NCI-H2171 (cell line): Measurements from ENCODE around the gene CPED1.
"Not testable (repeated sequence)": the region's sequence is repeated elsewhere in the genome, so short reads cannot be mapped to it uniquely, and the experiment has no call there.

Source experiments
- DNase-seq: peaks from one replicate; lab custom pipeline; 2025; lab: John Stamatoyannopoulos, UW

Gene CPED1

DNA sequence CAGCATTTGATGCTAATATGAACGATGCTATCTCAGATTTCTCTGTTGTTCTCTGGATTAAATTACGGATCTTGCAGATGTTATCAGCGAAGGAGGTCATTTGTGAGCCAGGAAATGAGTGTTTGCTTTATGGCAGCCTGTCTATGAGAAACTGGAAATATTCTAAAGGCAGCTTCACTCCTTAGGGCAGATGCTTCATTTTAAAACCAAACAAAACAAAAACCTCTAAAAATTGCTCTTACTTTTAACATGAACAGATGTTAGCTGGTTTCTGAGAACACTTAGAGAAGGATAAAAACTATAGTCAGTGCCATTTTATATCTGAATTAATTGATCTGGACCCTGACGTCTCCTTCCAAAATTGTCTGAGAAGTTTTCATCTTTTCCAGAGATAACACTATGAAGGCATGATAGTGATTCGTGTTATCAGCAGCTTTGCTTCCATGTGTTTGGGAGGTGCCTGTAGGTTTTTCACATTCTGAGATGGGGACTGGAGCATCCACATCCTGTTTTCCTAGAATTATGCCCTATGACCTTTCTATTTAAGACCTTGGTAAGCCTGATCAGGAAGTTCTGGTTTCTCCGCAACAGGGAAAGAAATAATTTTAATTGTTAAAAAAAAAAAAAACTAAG is 53.1 kb downstream of the CPED1 start:
- no peak for DNase-seq

DNA sequence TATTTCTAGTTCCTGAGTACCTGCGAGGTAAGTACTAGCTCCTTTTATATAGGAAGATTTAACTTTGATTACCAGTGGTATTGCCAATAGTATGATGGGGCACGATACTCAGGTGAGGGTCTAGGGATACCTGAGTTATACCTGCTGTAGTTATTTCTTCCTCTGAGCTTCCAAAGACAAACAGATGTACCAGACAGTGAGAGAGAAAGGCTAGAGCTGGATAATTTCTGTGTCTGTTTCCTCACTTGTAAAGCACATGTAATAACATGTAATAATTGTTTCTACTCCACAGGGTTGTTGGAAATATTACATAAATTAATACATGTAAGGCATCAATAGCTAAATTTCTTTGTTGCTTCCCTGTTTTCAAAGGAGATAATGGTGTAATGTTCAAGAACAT is 53.7 kb downstream of the CPED1 start:
- DNase-seq: no peak

DNA sequence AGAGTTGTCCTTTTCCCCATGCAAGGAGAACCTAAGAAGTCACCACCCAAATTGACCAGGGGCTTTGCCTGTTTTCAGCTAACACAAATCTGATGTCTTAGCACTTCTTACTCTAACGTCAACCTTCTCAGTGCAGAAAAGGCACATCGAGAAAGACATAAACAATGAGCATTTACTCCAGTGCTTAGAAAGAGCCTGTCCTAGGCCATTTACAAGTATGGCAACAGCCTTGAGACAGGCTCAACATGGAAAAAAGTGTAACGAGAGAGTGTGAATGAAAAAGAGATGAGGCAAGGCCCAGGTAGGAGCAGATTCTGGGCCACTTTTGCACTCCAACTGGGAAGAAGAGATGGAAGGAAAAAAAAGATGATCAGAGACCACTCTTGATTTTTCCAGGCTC is 54.4 kb downstream of the CPED1 start:
- no peak for DNase-seq

DNA sequence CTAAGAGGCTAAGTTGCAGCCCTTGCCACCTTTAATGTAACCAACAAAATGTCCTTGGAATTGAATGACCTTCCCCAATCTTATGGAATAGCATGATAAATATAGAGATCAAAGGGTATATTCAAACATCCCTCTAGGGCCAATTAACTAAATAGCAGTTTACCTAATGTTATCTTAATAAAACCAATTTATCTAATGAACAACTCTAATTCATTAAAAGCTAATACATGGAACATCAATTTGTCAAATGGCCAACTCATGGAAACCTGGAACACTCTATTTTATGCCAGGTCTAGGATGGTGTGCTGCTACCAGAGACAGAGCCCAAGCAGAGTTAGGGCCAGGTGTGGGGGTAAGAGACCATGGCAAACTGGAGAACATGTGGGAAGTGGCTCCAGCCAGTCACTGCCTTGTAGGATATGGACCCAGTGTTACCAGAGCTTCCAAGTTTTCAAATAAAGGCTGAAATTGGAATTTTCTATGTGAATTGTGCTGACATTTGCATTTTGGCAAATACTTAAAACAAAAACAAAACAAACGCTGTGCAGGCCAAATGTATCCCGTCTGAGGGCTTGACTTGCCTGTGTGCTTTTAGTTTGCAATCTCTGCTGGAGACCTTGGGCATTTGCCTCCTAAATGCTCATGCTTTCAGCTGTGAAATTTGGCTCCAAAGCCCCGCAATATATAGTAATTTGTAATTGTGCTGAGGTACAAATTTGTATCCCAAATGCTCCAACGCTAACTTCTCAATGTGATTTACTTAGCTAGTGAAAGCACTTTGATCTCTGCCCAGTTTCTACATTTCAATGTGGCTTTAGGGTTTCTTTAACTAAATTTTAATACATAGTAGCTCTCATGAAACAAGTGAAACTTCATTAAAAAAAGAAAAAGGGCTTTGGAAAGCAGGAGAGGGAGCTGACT is 55.1 kb downstream of the CPED1 start:
- no peak for DNase-seq

DNA sequence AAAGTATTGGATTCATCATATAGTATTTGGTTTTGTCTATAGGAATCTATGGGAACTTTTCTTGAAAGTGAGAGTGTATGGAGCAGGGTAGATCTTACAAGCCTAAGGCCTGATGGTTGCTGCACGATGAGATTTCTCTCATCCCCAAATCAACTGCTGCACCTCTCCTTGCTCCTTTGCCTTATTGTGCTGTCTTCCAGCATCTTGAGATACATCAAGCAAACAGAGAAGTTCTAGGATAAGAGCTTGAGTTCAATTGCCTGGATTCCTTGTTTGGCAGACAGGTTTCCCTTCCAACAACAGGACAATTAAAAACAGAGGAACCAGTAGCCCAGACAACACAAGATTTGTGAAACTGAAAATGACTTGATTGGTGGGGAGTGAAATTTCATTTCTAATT is 56.6 kb downstream of the CPED1 start:
- DNase-seq: no peak

DNA sequence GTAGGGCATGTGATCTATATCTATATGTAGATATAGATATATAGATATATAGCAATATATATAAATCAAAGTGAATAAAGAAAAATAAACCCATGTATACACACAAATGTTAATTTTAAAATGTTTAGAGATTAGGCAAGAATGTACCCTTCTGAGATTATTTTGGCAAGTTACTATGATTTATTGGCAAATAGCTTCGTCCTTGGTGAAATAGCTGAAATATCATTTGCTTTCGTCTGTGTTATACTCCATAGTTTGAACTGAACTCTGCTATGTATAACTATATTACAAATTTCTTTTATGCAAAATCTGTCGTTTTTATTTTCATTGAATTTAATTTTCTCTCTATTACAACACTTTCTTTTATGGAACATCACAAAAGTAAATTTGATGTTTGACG is 57.5 kb downstream of the CPED1 start:
- no peak for DNase-seq

DNA sequence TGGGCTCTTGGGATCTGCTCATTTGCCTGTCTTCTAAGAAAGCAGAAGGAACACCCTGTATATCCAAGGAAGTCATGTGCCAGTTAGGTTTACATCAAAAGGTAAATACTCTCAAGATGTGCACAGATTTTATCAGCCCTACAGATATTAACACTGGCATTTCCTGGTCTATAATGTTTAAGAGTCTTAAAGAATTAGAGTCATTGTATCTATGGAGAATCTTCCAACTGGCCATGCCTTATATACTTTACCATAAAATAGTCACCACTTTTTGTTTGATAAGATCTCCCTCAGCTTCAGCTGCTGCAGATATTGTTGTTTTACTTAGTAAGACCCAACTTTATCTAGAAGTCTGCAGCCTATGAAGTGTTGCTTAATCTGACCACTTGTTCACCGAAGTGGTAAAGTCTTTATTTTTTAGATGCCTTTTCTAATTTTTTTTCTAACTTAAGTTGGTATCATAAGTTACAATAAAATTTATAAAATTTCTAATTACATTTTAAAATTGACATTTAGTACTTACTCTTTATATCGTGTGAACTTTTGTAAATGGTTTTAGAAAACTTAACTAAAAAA is 58.5 kb downstream of the CPED1 start:
- no peak for DNase-seq

DNA sequence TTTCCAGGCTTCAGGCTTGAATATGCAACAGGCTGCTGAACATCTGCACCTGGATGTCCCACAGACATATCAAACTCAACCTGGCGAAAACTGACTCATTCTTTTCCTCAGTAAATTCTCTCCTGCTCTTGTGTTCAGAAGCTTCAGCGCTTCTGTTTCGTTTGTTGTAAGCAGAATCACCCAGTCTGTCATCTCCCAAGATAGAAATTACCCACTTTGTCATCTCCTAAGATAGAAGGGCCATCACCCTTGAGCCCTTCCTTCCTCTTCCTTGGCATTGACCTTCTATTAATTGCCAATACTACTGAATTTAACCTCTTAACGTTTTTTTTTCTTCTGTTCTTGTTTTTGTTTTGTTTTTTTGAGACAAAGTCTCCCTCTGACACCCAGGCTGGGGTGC is 59.7 kb downstream of the CPED1 start:
- no peak for DNase-seq

DNA sequence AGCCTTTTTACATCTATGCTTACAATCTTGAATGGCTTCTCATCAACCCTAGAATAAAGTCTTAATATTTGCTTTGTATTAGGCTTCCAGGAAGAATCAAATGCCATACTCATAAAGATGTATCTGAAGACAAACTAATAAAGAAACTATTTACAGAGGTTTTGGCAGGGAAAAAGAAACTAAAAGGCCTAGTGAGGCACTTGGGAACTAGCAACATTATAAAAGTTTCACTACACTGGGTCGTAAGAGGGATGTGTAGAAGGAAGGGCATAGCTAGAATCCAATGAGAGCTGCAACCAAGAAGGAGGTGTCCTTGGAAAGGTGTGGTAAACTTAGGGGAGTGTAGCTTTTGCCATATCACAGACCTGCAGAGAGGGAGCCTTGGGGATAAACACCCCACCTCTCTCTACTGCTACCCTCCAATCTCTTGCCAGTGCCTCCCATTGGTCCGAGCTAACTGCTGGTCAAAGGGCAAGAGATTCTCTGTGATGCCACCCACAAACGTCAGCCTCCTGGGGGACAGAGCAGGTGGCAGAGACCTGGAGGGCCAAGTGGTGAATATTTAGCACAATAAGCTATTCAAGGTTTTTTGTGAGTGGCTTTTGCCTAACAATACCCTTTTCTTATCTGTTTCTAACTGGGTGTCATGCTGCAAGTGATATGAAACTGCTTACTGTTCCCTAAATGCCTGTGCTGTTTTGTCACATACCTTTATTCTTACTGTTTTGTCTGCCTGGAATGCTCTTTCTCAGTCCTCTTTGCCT is 60.7 kb downstream of the CPED1 start:
- no peak for DNase-seq

DNA sequence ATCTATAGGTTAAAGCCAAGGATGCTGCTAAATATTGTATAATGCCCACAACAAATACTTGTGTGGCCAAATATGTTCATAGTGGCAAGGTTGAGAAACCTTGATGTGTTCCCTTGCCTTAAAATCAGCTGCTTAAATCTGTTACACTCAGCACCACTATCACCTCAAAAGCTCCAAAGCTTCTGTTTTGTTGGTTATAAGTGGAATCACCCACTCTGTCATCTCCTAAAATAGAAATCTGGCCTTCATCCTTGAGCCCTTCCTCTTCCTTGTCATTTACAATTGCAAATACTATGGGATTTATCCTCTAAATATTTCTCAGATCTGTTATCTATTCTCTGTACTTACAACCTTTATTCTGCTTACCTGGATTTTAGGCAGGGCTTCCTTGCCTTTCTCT is 61.4 kb downstream of the CPED1 start:
- no peak for DNase-seq

DNA sequence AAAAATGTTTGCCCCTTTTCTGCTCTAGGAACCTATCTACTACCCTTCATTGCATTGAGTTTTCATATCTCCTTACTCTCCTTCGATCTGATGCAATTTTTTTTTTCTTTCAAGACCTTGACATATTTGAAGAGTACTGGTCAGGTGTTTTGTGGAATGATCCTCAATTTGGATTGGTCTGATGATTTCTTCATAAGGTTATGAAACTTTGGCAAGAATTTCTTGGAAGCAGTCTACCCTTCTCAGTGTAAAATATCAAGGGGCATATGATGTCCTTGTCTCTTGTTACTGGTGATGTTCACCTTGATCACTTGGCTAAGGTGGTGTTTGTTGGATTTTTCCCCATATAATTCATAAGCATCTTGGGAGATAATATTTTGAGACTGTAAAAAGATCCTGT is 64.7 kb downstream of the CPED1 start:
- DNase-seq: no peak

DNA sequence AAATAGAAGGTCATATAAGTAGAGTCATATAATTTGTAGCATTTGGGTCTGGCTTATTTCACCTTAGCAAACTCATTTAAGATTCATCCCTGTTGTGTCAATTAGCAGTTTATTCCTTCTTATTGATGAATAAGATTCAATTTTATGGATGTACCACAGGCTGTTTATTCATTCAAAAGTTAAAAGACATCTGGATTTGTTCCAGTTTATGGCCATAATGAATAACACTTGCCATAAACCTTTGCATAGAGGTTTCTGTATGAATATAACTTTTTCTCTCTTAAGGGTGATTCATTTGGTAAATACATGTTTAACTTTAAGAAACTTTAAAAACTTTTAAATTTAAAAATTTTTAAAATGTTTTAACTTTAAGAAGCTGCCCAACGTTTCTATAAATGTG is 66.4 kb downstream of the CPED1 start:
- no peak for DNase-seq

DNA sequence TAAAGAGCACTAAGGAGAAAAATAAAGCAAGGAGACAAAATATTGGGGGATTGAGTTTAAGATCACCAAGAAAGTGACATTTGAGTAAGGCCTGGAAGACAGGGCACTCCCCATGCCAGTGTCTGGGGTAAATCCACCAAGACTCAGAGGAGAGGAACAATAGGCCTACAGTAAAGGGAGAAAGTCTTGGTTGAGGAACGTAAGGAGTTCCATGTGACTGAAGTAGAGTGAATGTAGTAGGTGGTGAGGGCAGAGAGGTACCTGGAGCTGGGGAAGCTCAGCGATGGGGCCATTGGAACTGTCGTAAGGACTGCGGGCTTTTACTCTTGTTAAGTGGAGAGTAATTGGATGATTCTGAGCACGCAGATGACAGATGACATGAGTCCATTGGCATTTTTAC is 69.4 kb downstream of the CPED1 start:
- no peak for DNase-seq

DNA sequence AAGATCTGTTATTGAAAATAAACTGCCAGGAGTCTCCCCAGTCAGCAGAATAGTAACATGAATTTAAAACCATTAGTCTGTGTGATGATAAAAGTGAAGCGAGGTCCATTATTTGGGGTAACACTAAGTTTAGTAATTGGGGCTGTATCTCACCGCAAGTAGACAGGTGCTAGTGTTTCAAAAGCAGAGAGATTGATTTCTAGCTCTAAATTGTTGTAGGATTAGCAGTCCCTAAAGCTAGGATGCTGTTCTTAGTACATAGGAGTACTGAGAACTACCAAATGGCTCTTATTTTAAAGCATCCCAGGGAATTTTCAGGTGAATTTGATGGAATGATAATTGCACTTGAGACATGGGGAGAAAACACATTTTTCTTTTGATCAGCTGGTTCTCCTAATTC is 70.5 kb downstream of the CPED1 start:
- DNase-seq: no peak

DNA sequence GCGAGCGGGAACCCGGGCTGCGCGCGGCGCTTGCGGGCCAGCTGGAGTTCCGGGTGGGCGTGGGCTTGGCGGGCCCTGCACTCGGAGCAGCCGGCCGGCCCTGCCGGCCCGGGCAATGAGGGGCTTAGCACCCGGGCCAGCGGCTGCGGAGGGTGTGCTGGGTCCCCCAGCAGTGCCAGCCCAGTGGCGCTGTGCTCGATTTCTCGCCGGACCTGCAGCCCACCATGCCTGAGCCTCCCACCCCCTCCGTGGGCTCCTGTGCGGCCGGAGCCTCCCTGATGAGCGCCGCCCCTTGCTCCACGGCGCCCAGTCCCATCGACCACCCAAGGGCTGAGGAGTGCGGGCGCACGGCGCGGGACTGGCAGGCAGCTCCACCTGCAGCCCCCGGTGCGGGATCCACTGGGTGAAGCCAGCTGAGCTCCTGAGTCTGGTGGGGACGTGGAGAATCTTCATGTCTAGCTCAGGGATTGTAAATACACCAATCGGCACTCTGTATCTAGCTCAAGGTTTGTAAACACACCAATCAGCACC is 71.5 kb downstream of the CPED1 start:
- not testable (repeated sequence) for DNase-seq

DNA sequence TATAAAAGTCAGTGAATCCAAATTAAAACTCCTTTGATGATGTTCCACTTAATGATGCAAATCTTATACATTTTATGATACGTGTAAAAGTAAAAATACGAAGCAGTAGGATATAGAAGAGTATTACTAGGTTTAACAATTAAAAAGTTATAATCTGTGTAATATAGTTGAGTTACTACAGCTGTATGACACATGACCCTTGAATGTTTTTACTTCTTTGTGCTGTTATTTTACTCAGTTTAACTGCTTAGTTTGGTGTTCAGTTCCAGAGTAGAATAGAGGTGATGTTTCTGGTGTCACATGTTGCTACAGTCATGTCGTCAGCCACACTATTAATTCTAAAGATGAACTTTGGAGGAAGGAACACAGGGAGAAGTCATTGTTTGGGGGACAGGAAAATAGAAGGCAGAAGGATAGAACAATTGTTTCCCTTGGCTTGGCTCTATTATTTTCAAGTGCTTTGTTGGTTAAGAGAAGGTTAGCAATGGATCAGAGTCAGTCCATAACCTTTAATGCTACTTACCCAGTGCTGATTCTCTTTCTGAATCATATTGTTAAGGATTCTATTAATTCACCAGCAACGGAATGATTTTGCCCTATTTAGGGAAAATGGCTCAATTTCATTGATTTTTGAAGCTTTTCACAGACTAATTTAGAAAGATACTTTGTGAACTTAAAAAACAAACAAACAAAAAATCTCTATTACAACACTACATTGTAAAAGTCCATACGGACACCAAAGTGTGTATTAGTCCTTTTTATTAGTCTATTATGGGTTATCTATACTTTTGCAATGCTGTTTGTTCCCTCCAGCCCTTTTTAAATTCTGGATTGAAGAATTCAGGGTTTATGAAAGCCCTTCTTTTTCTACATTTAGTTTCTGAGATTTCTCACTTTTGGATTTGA is 73.4 kb downstream of the CPED1 start:
- no peak for DNase-seq

DNA sequence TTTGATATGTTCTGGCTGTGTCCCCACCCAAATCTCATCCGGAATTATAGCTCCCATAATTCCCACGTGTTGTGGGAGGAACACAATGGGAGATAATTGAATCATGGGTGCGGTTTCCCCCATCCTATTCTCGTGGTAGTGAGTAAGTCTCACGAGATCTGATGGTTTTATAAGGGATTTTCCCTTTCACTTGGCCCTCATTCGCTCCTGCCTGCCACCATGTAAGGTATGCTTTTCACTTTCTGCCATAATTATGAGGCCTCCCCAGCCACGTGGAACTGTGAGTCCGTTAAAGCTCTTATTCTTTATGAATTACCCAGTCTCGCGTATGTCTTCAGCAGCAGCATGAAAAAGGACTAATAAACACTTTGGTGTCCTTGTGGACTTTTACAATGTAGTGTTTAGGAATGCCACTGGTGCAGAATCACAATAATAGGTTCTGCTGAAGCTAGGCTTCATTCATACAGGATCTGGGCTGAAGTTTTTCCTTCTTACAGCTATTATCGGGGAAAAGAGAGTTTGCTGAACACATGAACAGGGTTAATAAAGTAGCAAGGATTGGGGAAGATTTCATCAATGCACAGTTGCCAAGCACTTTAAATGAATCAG is 74.3 kb downstream of the CPED1 start:
- no peak for DNase-seq

DNA sequence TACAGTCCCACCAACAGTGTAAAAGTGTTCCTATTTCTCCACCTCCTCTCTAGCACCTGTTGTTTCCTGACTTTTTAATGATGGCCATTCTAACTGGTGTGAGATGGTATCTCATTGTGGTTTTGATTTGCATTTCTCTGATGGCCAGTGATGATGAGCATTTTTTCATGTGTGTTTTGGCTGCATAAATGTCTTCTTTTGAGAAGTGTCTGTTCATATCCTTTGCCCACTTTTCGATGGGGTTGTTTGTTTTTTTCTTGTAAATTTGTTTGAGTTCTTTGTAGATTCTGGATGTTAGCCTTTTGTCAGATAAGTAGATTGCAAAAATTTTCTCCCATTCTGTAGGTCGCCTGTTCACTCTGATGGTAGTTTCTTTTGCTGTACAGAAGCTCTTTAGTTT is 79.2 kb downstream of the CPED1 start:
- not testable (repeated sequence) for DNase-seq

DNA sequence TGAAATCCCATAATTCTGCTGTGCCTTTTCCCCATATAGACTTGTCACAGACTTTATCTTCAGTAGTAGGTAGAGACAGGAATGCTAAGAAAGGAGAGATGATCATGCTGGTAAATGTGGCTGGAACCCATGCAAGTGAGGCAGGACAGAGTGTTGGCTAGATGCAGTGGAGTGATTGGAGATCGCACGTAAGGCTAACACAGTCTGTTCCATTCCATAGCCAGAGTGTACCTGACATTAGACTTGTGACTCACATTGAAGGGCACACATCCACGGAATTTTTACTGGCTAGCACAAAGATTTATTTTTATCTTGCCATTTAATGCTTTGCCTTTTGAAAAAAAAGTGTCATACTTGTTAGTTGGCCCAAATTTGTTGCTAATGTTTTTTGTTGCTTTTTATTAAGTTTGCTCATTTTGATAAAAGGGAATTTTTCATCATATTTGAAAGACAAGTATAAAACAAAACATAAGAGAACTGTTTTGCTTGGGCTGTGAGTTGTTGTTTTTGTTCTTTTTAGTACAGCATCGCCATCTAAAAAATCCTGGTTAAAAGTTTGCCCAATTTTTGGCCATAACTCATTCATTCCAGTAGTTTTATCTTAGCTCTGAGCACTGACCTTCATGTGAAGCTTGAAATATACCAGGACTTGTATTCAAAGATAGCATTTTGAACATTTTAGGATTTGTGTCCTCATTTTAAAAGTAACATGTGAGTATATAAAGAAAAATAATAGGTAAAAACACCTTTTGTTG is 81.0 kb downstream of the CPED1 start:
- no peak for DNase-seq

DNA sequence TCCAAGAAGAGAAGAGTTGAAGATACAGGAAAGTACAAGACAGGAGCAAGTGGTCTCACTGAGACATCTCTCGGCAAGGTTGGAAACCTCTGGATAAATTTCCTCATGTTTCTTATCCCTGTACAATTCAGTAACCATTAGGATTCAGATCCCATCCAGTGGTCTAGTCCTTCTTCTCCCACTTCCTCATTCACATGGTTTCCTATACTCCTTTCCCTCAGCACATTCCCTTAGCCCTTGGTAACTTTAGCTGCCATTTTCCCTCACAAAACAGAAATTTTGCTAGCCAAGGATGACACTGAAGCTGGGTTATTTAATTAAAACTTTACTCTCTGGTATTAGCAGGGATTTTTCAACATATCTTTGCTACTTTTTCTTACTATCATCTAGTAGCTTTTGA is 82.6 kb downstream of the CPED1 start:
- DNase-seq: no peak
